ENCODE results near the gene CYTH4.

CYTH4 gene

DNA sequence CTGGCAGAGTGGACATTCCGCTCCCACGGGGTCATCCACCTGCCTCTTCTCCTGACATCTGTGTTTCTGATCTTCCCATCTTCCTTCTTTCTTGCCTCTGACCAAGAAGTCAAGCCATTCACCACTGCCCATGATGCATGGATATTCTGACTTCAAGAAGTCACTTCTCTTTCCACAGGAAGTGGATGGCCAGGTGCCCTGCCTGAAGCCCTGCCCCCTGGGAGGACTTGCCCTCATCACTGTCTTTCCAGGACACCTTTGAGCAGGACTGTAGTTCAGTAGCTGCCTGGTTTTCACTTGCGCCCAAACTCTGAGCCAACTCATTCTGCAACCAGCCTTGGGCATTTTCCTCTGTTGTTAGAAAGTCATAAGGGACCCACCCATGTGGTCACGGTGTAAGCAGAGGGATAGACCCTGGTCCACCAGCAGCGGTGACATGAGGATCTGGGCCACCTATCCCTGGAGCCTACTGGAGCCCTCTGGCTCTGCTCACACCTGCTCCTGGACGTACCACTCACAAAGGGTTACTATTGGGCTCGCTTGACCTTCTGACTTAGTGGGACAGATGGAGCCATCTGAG is 6.9 kb downstream of the CYTH4 start:
- ChIA-PET CTCF (no interaction called here), POLR2A (no interaction called here)
- TF ChIP-seq BHLHE40 (IDR thresholded peaks at IDR 0.05; ENCODE audit: borderline replicate concordance) = no peak
- no peak for TF ChIP-seq ELF4 (IDR thresholded peaks at IDR 0.05)
- no peak for TF ChIP-seq ARNT (IDR thresholded peaks at IDR 0.05)
- TF ChIP-seq HDGF (IDR thresholded peaks at IDR 0.05; ENCODE audit: borderline replicate concordance) = no peak
- no peak for TF ChIP-seq ZNF384 (IDR thresholded peaks at IDR 0.05)
- no peak for TF ChIP-seq FOXM1 (IDR thresholded peaks at IDR 0.05; ENCODE audit: borderline replicate concordance)
- no peak for TF ChIP-seq L3MBTL2 (conservative IDR thresholded peaks at IDR 0.05)
- TF ChIP-seq SUZ12 (IDR thresholded peaks at IDR 0.05) = no peak
- no peak for TF ChIP-seq SP1 (IDR thresholded peaks at IDR 0.05)
- TF ChIP-seq NFRKB (IDR thresholded peaks at IDR 0.05) = no peak
- TF ChIP-seq FOXA1 (IDR thresholded peaks at IDR 0.05) = no peak
- TF ChIP-seq PKNOX1 (IDR thresholded peaks at IDR 0.05) = no peak
- TF ChIP-seq CTBP1 (IDR thresholded peaks at IDR 0.05; ENCODE audit: borderline replicate concordance) = no peak
- no peak for TF ChIP-seq FOXK2 (IDR thresholded peaks at IDR 0.05)
- TF ChIP-seq LEF1 (IDR thresholded peaks at IDR 0.05; ENCODE audit: borderline replicate concordance) = no peak
- no peak for TF ChIP-seq TARDBP (IDR thresholded peaks at IDR 0.05)
- DNase-seq (ENCODE audit: extremely low spot score) = no peak

DNA sequence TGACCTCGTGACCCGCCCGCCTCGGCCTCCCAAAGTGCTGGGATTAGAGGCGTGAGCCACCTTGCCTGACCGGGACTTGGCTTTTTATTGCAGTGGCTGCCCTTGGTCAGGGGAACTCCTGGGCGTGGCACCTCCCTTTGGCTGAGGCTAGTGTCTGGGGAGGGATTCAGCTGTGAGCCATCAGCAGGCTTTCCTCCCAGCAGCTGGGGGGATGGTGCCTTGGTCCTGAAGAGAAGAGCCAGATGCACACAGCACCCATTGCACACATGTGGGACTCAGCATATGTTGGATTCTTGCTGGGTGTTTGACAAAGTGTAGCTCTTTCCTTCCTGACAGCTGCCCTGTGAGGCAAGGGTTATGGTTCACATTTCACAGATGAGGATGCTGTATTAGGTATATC is 8.4 kb downstream of the CYTH4 start:
- no peak for DNase-seq (ENCODE audit: extremely low spot score)
- CTCF ChIA-PET = no interaction called here
- TF ChIP-seq HDGF (IDR thresholded peaks at IDR 0.05; ENCODE audit: borderline replicate concordance) (no peak), FOXK2 (IDR thresholded peaks at IDR 0.05) (no peak), L3MBTL2 (conservative IDR thresholded peaks at IDR 0.05) (no peak), CTBP1 (IDR thresholded peaks at IDR 0.05; ENCODE audit: borderline replicate concordance) (no peak), SP1 (IDR thresholded peaks at IDR 0.05) (no peak), ZNF384 (IDR thresholded peaks at IDR 0.05) (no peak), BHLHE40 (IDR thresholded peaks at IDR 0.05; ENCODE audit: borderline replicate concordance) (no peak), LEF1 (IDR thresholded peaks at IDR 0.05; ENCODE audit: borderline replicate concordance) (no peak), FOXM1 (IDR thresholded peaks at IDR 0.05; ENCODE audit: borderline replicate concordance) (no peak), PKNOX1 (IDR thresholded peaks at IDR 0.05) (no peak), FOXA1 (IDR thresholded peaks at IDR 0.05) (no peak), TARDBP (IDR thresholded peaks at IDR 0.05) (no peak), SUZ12 (IDR thresholded peaks at IDR 0.05) (no peak), NFRKB (IDR thresholded peaks at IDR 0.05) (no peak), ELF4 (IDR thresholded peaks at IDR 0.05) (no peak), ARNT (IDR thresholded peaks at IDR 0.05) (no peak)
- POLR2A ChIA-PET = no interaction called here

- POLR2A ChIA-PET = no interaction called here
- no peak for DNase-seq (ENCODE audit: extremely low spot score)
- CTCF ChIA-PET = no interaction called here
- TF ChIP-seq SUZ12 (IDR thresholded peaks at IDR 0.05) (no peak), L3MBTL2 (conservative IDR thresholded peaks at IDR 0.05) (no peak), ZNF384 (IDR thresholded peaks at IDR 0.05) (no peak), PKNOX1 (IDR thresholded peaks at IDR 0.05) (no peak), CTBP1 (IDR thresholded peaks at IDR 0.05; ENCODE audit: borderline replicate concordance) (no peak), HDGF (IDR thresholded peaks at IDR 0.05; ENCODE audit: borderline replicate concordance) (no peak), FOXM1 (IDR thresholded peaks at IDR 0.05; ENCODE audit: borderline replicate concordance) (no peak), SP1 (IDR thresholded peaks at IDR 0.05) (no peak), BHLHE40 (IDR thresholded peaks at IDR 0.05; ENCODE audit: borderline replicate concordance) (no peak), FOXA1 (IDR thresholded peaks at IDR 0.05) (no peak), FOXK2 (IDR thresholded peaks at IDR 0.05) (no peak), LEF1 (IDR thresholded peaks at IDR 0.05; ENCODE audit: borderline replicate concordance) (no peak)
Measured at GRCh38 chr22:37291559-37292298, 9.4 kb downstream of the CYTH4 start.

DNA sequence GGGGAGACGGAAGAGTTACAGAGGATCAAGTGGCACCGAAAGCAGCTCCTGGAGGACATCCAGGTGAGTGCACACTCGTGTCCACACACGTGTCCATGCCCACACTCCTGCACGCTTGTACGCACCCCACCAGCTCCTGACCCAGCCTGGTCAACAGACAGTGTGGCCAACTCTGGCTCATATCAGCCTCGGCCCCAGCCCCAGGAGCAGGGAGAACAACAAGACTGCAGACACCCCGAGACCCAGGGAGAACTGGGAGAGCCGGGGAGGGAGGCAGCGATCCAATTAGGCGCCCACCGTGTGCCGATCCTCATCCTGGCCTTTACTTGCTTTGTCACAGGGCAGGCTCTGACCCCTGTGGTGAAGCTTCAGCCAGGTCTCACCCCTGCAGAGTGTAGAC is 10.3 kb downstream of the CYTH4 start:
- no peak for DNase-seq (ENCODE audit: extremely low spot score)
- ChIA-PET POLR2A (no interaction called here), CTCF (no interaction called here)
- no peak for TF ChIP-seq CTBP1 (IDR thresholded peaks at IDR 0.05; ENCODE audit: borderline replicate concordance)
- TF ChIP-seq ZNF384 (IDR thresholded peaks at IDR 0.05) = no peak
- no peak for TF ChIP-seq HDGF (IDR thresholded peaks at IDR 0.05; ENCODE audit: borderline replicate concordance)
- no peak for TF ChIP-seq SUZ12 (IDR thresholded peaks at IDR 0.05)
- TF ChIP-seq PKNOX1 (IDR thresholded peaks at IDR 0.05) = no peak
- no peak for TF ChIP-seq BHLHE40 (IDR thresholded peaks at IDR 0.05; ENCODE audit: borderline replicate concordance)
- TF ChIP-seq NFRKB (IDR thresholded peaks at IDR 0.05) = no peak
- TF ChIP-seq FOXM1 (IDR thresholded peaks at IDR 0.05; ENCODE audit: borderline replicate concordance) = no peak
- TF ChIP-seq LEF1 (IDR thresholded peaks at IDR 0.05; ENCODE audit: borderline replicate concordance) = no peak
- TF ChIP-seq FOXA1 (IDR thresholded peaks at IDR 0.05) = no peak
- TF ChIP-seq SP1 (IDR thresholded peaks at IDR 0.05) = no peak
- TF ChIP-seq L3MBTL2 (conservative IDR thresholded peaks at IDR 0.05) = no peak
- TF ChIP-seq ARNT (IDR thresholded peaks at IDR 0.05) = no peak
- TF ChIP-seq TARDBP (IDR thresholded peaks at IDR 0.05) = no peak
- no peak for TF ChIP-seq ELF4 (IDR thresholded peaks at IDR 0.05)
- TF ChIP-seq FOXK2 (IDR thresholded peaks at IDR 0.05) = no peak

DNA sequence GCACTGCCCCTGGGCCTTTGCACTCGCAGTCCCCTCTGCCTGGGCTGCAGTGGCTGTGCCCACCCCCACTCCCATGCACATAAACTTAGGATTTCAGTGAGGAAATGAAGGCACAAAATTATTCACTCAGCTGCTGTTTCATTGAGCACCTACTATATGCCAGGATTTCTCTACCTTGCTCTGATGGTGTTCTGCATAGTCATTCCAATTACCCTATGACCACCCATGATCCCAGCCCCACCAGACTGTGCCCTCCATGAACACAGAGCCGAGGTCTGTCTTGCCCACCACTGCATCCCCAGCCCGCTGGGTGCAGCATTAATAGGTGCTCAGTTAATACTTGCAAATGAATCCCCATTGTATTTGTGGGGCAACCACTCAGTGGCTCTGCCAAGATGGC is 10.9 kb downstream of the CYTH4 start:
- POLR2A ChIA-PET = no interaction called here
- CTCF ChIA-PET = no interaction called here
- DNase-seq (ENCODE audit: extremely low spot score) = no peak
- TF ChIP-seq ARNT (IDR thresholded peaks at IDR 0.05) (no peak), SP1 (IDR thresholded peaks at IDR 0.05) (no peak), LEF1 (IDR thresholded peaks at IDR 0.05; ENCODE audit: borderline replicate concordance) (no peak), ZNF384 (IDR thresholded peaks at IDR 0.05) (no peak), SUZ12 (IDR thresholded peaks at IDR 0.05) (no peak), NFRKB (IDR thresholded peaks at IDR 0.05) (no peak), BHLHE40 (IDR thresholded peaks at IDR 0.05; ENCODE audit: borderline replicate concordance) (no peak), FOXK2 (IDR thresholded peaks at IDR 0.05) (no peak), FOXM1 (IDR thresholded peaks at IDR 0.05; ENCODE audit: borderline replicate concordance) (no peak), PKNOX1 (IDR thresholded peaks at IDR 0.05) (no peak)
